Vagina (tissue), 2 donors: ENCODE data around the gene RPTOR.

Experiments used
- POLR2A ChIP-seq, 2 donors: fragments of 450-650 bp; IDR thresholded peaks; one replicate each; pipeline ENCODE4 v1.6.1; 2017; ENCODE audit warnings: antibody characterized with exemption in 2 of 2, mild to moderate bottlenecking in 2 of 2, moderate library complexity in 2 of 2
- POLR2AphosphoS5 ChIP-seq, 2 donors: sonication (generic); formaldehyde crosslinking; IDR thresholded peaks; one replicate each; pipeline ENCODE4 v1.9.0; 2017; ENCODE audit warnings: antibody characterized with exemption in 2 of 2, mild to moderate bottlenecking in 2 of 2, low read depth in 1 of 2; ENCODE audit not compliant: insufficient read depth in 1 of 2
- TF ChIP-seq, protein P1 (sequence below), 3 experiments: fragments of 450-650 bp in 2 of 3; fragments of 200-600 bp in 1 of 3; sonication (generic) in 1 of 3; IDR thresholded peaks; one replicate each; pipeline ENCODE4 v1.5.1; 2017 to 2019; ENCODE audit warnings: antibody characterized with exemption in 3 of 3, mild to moderate bottlenecking in 2 of 3, moderate library complexity in 2 of 3

DNA sequence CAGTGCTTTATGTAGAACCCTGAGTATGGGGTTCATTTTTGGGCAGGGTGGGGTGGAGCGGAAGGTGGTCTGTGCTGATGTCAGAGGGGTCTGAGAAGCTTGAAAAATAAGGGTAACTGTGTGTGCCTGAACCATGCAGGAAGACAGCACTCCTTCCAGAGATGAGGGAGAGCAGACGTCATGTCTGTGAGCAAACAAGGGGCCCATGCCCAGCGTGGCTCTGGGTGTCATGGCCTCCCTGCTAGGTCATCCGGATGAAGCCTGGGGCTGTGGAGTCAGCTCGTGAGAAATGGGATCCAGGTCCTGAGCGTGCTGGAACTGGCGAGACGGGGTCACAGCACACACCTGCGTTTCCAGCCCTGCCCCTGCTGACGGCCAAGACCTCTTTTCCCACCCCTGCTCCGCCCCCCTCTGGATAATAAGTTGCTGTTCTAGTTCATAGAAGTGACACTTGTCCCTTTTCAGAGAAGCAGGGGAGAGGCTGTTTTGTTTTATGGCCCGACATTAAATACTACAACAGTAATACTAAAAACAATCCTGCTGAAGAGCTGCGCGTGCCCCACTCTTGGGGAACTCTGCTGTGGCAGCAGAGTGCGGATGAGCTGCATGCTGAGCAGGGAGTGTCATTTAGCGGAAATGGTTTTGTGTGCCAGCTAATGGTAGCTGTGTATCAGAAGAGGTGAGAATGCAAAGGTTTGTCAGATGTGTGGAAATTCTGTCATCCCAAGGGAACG, 92.6 kb downstream of the RPTOR start:
- TF ChIP-seq, protein P1, sequence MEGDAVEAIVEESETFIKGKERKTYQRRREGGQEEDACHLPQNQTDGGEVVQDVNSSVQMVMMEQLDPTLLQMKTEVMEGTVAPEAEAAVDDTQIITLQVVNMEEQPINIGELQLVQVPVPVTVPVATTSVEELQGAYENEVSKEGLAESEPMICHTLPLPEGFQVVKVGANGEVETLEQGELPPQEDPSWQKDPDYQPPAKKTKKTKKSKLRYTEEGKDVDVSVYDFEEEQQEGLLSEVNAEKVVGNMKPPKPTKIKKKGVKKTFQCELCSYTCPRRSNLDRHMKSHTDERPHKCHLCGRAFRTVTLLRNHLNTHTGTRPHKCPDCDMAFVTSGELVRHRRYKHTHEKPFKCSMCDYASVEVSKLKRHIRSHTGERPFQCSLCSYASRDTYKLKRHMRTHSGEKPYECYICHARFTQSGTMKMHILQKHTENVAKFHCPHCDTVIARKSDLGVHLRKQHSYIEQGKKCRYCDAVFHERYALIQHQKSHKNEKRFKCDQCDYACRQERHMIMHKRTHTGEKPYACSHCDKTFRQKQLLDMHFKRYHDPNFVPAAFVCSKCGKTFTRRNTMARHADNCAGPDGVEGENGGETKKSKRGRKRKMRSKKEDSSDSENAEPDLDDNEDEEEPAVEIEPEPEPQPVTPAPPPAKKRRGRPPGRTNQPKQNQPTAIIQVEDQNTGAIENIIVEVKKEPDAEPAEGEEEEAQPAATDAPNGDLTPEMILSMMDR (IDR thresholded peaks at IDR 0.05), result no peak
- TF ChIP-seq POLR2AphosphoS5 (IDR thresholded peaks at IDR 0.05; ENCODE audit: insufficient read depth in 1 of 2, low read depth in 1 of 2), result no peak
- TF ChIP-seq POLR2A (IDR thresholded peaks at IDR 0.05), result no peak
